Endothelial cell of umbilical vein (primary cell): ENCODE results near the gene RAD50. TPM values are rescaled to one million over a fixed set of nuclear protein-coding genes. Genes with fewer than 3 reads are reported as not detected.

ENCODE experiments used
- BruUV-seq: library from RNA; stranded (reverse); fragments of 400-500 nt; replicated peaks from 2 replicates; lab custom pipeline; 2021; lab: Mats Ljungman, UMichigan
- CTCF ChIA-PET: fragments of 300-600, 350-600 bp; sonication (Branson Sonifier 250); formaldehyde crosslinking; loops from one replicate; lab custom pipeline; 2021; ENCODE audit warnings: antibody characterized with exemption, inconsistent platforms; lab: Charles Lee
- POLR2A ChIA-PET: fragments of 300-600, 350-600 bp; sonication (Branson Sonifier 250); formaldehyde crosslinking; loops from one replicate; lab custom pipeline; 2021; ENCODE audit warnings: antibody characterized with exemption, inconsistent platforms; lab: Charles Lee
- DNase-seq: peaks from one replicate; pipeline ENCODE4 v3.0.0-alpha.2; 2011; ENCODE audit warnings: low read depth, low spot score
- FAIRE-seq: peaks from 2 replicates; lab custom pipeline; 2011; peaks lifted over from hg19 to GRCh38; lab: Jason Lieb, UNC
- H2AFZ ChIP-seq: 2 replicates; pipeline ENCODE4 v1.6.0; 2012; ENCODE audit warnings: low read depth, low read length, control low read depth, inconsistent platforms
- H3K27ac ChIP-seq: 2 replicates; pipeline ENCODE4 v1.5.1; 2011; ENCODE audit warnings: low read depth, mild to moderate bottlenecking, control low read depth, low read length, moderate library complexity; ENCODE audit not compliant: insufficient read depth
- H3K27me3 ChIP-seq, 2 experiments: 2 replicates each; pipeline versions ENCODE4 v1.6.0 to v1.6.1; 2011; ENCODE audit warnings: low read length in 2 of 2, mixed read lengths in 1 of 2; ENCODE audit not compliant: control insufficient read depth in 2 of 2, insufficient read depth in 2 of 2
- H3K36me3 ChIP-seq, 2 experiments: 2 replicates in 1 of 2; 3 replicates in 1 of 2; pipeline ENCODE4 v1.5.1; 2011; ENCODE audit warnings: low read length in 2 of 2, mild to moderate bottlenecking in 1 of 2, moderate library complexity in 1 of 2; ENCODE audit not compliant: control insufficient read depth in 2 of 2, insufficient read depth in 2 of 2; ENCODE audit errors: extremely low read depth in 1 of 2
- H3K4me1 ChIP-seq: 3 replicates; pipeline ENCODE4 v1.5.1; 2011; ENCODE audit warnings: mild to moderate bottlenecking, low read length; ENCODE audit not compliant: control insufficient read depth, insufficient read depth; ENCODE audit errors: extremely low read depth
- H3K4me2 ChIP-seq: 2 replicates; pipeline ENCODE4 v1.6.1; 2011; ENCODE audit warnings: low read length, control low read depth, mixed read lengths; ENCODE audit not compliant: insufficient read depth
- H3K4me3 ChIP-seq, 3 experiments: fragments of 200-600 bp in 1 of 3; sonication (generic), shearing (Covaris generic) in 1 of 3; replicated peaks in 1 of 3; 2 replicates each; pipeline ENCODE4 v1.5.1; 2011 to 2016; ENCODE audit warnings: control low read depth in 3 of 3, low read length in 3 of 3, mild to moderate bottlenecking in 2 of 3, inconsistent platforms in 1 of 3, low read depth in 1 of 3, moderate library complexity in 1 of 3; ENCODE audit not compliant: insufficient read depth in 1 of 3
- H3K79me2 ChIP-seq: 2 replicates; pipeline ENCODE4 v1.6.0; 2012; ENCODE audit warnings: low read length, inconsistent platforms; ENCODE audit not compliant: control insufficient read depth, insufficient read depth
- H3K9ac ChIP-seq: replicated peaks from 2 replicates; pipeline ENCODE3; 2011; ENCODE audit warnings: low read length, control low read depth; ENCODE audit not compliant: insufficient read depth; ENCODE audit errors: extremely low read depth
- H3K9me1 ChIP-seq: replicated peaks from 3 replicates; pipeline ENCODE4 v1.6.0; 2011; ENCODE audit warnings: mild to moderate bottlenecking, low read length; ENCODE audit not compliant: control insufficient read depth, insufficient read depth; ENCODE audit errors: extremely low read depth
- H3K9me3 ChIP-seq: replicated peaks from 2 replicates; pipeline ENCODE4 v1.5.1; 2012; ENCODE audit warnings: low read length, inconsistent platforms; ENCODE audit not compliant: control insufficient read depth, insufficient read depth
- H4K20me1 ChIP-seq: replicated peaks from 2 replicates; pipeline ENCODE3; 2011; ENCODE audit warnings: mild to moderate bottlenecking, low read length; ENCODE audit not compliant: control insufficient read depth, insufficient read depth; ENCODE audit errors: extremely low read depth
- CTCF ChIP-seq, 2 donors: IDR thresholded peaks; 1 replicate in 1 of 2; 2 replicates in 1 of 2; pipeline ENCODE4 v1.5.1; 2011; ENCODE audit warnings: low read length in 2 of 2, mild to moderate bottlenecking in 2 of 2, moderate library complexity in 2 of 2, control low read depth in 1 of 2, inconsistent platforms in 1 of 2, low read depth in 1 of 2; ENCODE audit not compliant: insufficient read depth in 1 of 2; ENCODE audit errors: extremely low read depth in 1 of 2
- EZH2 ChIP-seq: IDR thresholded peaks from 2 replicates; pipeline ENCODE4 v1.6.1; 2012; ENCODE audit warnings: borderline replicate concordance, low read depth, mild to moderate bottlenecking, moderate library complexity, low read length, inconsistent platforms; ENCODE audit not compliant: severe bottlenecking
- FOS ChIP-seq: IDR thresholded peaks from 2 replicates; pipeline ENCODE4 v1.6.1; 2011; ENCODE audit warnings: mild to moderate bottlenecking, low read length, moderate library complexity, borderline replicate concordance; ENCODE audit not compliant: insufficient read depth
- GATA2 ChIP-seq: IDR thresholded peaks from 2 replicates; pipeline ENCODE4 v1.7.0; 2011; ENCODE audit warnings: low read depth, mild to moderate bottlenecking, moderate library complexity, mixed read lengths, low read length; ENCODE audit not compliant: insufficient read length, insufficient read depth
- JUN ChIP-seq: IDR thresholded peaks from 2 replicates; pipeline ENCODE4 v1.6.1; 2011; ENCODE audit warnings: borderline replicate concordance, low read depth; ENCODE audit not compliant: insufficient read length, insufficient read depth
- MYC ChIP-seq: IDR thresholded peaks from one replicate; pipeline ENCODE4 v1.6.1; 2011; ENCODE audit warnings: mild to moderate bottlenecking, low read depth, low read length
- POLR2A ChIP-seq: IDR thresholded peaks from 2 replicates; pipeline ENCODE4 v1.6.1; 2012; ENCODE audit warnings: low read depth, mild to moderate bottlenecking, control low read depth, low read length
- POLR2AphosphoS5 ChIP-seq: IDR thresholded peaks from 2 replicates; pipeline ENCODE4 v1.6.1; 2012; ENCODE audit warnings: low read depth, mild to moderate bottlenecking, control low read depth, low read length, moderate library complexity; ENCODE audit not compliant: insufficient read depth
- dilution Hi-C: fragments of 300-500 bp; cut with MboI; formaldehyde crosslinking; loops from one replicate; pipeline ENCODE4 v1.15.0; 2019; ENCODE audit warnings: low sequenced_read_pairs; ENCODE audit not compliant: extremely low pct_ligation_motif_present
- intact Hi-C: fragments of 100-400 bp; cut with micrococcal nuclease; formaldehyde crosslinking; loops from one replicate; pipeline ENCODE4 v1.10.0; 2022
- polyA plus RNA-seq, 4 experiments: library from polyadenylated mRNA; depleted of rRNA in 3 of 4; stranded (reverse) in 3 of 4; unstranded in 1 of 4; fragments of >200 nt; gene quantifications; 2 replicates each; pipeline versions ENCODE4 v1.2.1 to v1.2.3, GENCODE V29; 2011 to 2012; ENCODE audit warnings: missing spikeins in 1 of 4
- total RNA-seq: library from RNA; stranded (reverse); gene quantifications from 2 replicates; pipeline ENCODE4 v1.2.3, GENCODE V29; 2021
- TF ChIP-seq, protein P1 (sequence below): IDR thresholded peaks from 2 replicates; pipeline ENCODE4 v1.6.1; 2011; ENCODE audit not compliant: insufficient read depth, insufficient read length

The RAD50 gene
- total and polyA plus RNA-seq, 2 donors (not counting 3 experiments of a cell fraction or from before 2014, with no cell fraction given): 6.1 to 20.4 TPM

DNA sequence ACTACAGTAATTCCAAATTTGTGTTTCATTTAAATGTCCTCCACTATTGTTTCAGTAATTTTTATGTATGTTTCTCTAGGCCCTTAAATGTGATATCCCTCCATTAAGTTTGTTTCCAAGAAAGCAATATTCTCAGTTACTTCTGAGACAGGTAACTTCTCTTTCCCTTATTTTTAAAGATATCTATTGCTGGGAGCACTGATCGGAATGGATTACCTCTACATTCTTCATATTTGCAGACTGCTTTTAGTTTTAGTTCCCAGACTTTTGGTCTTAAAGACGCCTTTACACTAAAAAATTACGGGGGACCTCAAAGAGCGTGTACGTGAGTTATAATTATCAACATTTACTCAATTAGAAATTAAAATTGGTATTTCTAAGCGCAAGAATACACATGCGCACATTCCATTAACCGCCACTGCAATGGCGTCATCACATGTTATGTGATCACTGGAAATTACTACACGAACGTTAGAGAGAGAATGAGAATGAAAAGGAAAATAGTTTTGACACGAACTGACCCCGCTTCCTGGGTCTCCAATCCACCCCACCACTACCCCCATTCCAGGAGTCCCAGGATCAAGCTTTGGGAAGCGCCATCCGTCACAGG is 519 bp upstream of the RAD50 start:
- CTCF ChIA-PET: interaction anchor here (1.2 kb wide), 2 partner anchors 8 to 30 kb away, joined by 3 to 10 read pairs; no protein-coding TSS in a partner anchor
- POLR2A ChIA-PET: no interaction called here
- intact Hi-C loops: loop anchor here (1.0 kb wide), 1 partner anchor 171 kb away; no protein-coding TSS in a partner anchor
- H3K4me2 ChIP-seq: peak overlapping the region; percentile 93
- no peaks in the 10 kb centered on the region for H4K20me1 ChIP-seq
- dilution Hi-C loops: no loop called here
- no peaks in the 10 kb centered on the region for H3K9me1 ChIP-seq
- TF ChIP-seq CTCF (IDR thresholded peaks at IDR 0.05; ENCODE audit: extremely low read depth in 1 of 2, insufficient read depth in 1 of 2, low read depth in 1 of 2, low read length in 2 of 2): no peak
- no peak for TF ChIP-seq FOS
- TF ChIP-seq POLR2AphosphoS5: no peak
- TF ChIP-seq, protein P1, sequence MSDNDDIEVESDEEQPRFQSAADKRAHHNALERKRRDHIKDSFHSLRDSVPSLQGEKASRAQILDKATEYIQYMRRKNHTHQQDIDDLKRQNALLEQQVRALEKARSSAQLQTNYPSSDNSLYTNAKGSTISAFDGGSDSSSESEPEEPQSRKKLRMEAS: no peak
- no peak for TF ChIP-seq EZH2
- TF ChIP-seq POLR2A: no peak
- no peak for TF ChIP-seq GATA2
- TF ChIP-seq JUN: no peak
- TF ChIP-seq MYC: no peak
- peak overlapping the region; percentile 69 for H3K27ac ChIP-seq
- no peaks in the 10 kb centered on the region for H3K9me3 ChIP-seq
- DNase-seq (peak; percentile 2), FAIRE-seq (no peak)
- peaks cover 4% of the 10 kb centered on the region for H3K79me2 ChIP-seq
- H3K36me3 ChIP-seq: peaks cover 0 to 4% of the 10 kb centered on the region in 2 experiments
- H3K4me3 ChIP-seq: peak overlapping the region; percentile 63 to 90 (median 64)
- H3K9ac ChIP-seq: peak overlapping the region; percentile 89
- peaks cover 0 to under 1% of the 10 kb centered on the region in 2 experiments for H3K27me3 ChIP-seq
- TSS peak; percentile 79 for BruUV-seq
- peaks cover 15% of the 10 kb centered on the region for H3K4me1 ChIP-seq
- H2AFZ ChIP-seq: peak overlapping the region; percentile 99
